Measurements from ENCODE around the gene SCGB1A1.
"Not testable (repeated sequence)": the region's sequence is repeated elsewhere in the genome, so short reads cannot be mapped to it uniquely, and the experiment has no call there.

SCGB1A1 gene, protein sequence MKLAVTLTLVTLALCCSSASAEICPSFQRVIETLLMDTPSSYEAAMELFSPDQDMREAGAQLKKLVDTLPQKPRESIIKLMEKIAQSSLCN

GRCh38 chr11:62418733-62419132 lies at the start of gene SCGB1A1:
Gene SCGB1A1 (plus strand): TSS chr11:62419033. CDS start chr11:62419096, 63 bp downstream.
- DNase-seq = no peak

- peak; percentile 24 to 77 (median 65) for DNase-seq
Measured at GRCh38 chr11:62370743-62371440, 47.9 kb upstream of the SCGB1A1 start.

GRCh38 chr11:62372871-62373270 lies 46.0 kb upstream of the SCGB1A1 start:
- no peak for DNase-seq

DNA sequence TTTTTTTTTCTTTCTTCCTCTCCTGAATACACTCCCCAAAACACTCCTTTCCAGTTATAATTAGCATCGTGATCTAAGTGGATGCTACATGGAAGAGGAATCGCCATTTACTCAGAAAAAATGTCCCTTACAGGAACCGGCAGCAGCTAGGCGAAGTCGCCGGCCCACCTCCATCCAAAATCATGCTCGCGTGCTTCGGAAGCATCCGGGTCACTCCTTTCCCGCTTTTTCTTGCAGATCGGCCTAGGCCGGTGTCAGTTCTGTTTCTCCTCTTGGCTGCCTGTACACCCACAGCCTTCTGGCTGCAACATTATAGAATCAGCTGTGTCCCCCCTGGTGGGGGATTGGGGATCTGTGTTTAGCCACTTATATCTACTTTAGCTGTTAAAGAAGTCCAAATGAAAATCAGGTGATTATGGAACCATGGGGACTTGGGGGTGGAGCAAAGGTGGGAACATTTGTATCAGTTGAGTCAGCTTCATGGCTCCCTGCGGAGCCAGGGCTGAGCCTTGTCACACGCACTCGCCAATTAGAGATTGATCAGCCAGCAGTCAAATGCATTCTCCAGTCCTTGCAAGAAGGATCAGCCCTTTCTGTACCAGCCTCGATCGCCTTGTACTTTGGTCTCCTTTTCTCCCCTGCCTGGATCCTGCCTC lies 45.2 kb upstream of the SCGB1A1 start:
- no peak for DNase-seq

GRCh38 chr11:62374801-62375200 lies 44.0 kb upstream of the SCGB1A1 start:
- no peak for DNase-seq

GRCh38 chr11:62378459-62379063 lies 40.3 kb upstream of the SCGB1A1 start:
- DNase-seq = peak; percentile 73 to 86 (median 82)

DNA sequence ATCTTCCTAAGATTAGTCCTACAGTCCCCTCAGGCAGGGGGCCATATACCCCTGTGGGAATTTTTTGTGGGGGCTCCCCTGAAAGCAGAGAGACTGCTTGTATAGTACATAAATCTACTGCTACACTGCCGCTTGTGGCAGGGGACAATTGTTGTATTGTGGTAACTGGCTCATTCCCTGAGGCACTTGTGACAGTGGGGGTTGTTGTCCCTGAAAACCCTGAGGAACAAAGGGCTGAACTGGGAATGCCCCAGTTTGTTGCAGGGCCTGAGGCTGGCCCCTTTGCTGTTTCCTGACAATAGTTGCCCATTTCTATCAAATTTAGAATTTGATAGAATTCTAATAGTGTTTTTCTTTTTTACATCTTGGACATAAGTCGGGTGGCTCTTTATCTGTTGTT lies 39.2 kb upstream of the SCGB1A1 start:
- not testable (repeated sequence) for DNase-seq

DNA sequence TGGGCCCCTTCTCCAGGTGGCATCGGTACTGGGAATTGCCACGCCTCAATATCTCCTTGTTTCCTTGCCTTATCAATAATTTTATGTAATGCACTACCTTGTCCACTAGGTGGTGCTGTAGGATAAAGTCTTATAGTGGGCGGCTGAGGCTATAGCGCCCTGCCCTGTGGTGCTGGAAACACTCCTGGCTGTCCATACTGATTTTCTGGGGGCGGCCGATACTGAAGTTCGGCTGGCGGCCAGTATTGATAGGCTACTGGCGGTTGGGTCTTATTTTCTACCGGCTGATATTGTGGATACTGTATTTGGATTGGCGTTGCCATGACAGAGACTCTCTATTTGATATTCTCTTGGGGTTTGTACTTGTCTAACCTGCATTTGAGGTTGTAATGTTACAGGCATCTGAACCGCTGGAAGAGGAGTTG lies 38.0 kb upstream of the SCGB1A1 start:
- DNase-seq = peak; percentile 80 to 87 (median 84)

DNA sequence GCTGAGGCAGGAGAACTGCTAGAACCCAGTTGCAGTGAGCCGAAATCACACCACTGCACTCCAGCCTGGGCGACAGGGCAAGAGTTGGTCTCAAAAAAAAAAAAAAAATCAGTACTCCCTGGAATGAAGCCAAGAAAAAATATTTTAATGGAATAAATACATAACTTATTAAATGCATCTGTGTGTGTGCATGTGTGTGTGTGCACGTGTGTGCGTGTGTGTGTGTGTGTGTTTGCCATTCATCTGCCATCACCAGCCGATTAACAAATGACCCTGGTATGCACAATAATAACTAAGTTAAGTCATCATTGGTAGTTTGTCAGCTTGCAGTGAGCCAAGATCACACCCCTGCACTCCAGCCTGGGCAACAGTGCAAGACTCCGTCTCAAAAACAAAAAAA lies 35.0 kb upstream of the SCGB1A1 start:
- DNase-seq = no peak

DNA sequence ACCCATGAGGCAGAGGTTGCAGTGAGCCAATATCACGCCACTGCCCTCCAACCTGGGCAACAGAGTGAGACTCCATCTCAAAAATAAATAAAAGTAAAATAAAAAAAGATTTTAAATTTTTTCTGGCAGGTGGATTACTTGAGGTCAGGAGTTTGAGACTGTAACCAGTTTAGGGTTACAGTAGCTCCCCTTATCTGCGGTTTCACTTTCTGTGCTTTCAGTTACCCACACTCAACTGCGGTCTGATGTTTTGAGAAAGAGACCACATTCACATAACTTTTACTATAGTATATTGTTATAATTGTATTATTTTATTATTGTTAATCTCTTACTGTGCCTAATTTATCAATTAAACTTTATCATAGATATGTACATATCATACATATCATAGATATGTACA lies 32.8 kb upstream of the SCGB1A1 start:
- not testable (repeated sequence) for DNase-seq

GRCh38 chr11:62387381-62387780 lies 31.5 kb upstream of the SCGB1A1 start:
- DNase-seq = no peak

DNA sequence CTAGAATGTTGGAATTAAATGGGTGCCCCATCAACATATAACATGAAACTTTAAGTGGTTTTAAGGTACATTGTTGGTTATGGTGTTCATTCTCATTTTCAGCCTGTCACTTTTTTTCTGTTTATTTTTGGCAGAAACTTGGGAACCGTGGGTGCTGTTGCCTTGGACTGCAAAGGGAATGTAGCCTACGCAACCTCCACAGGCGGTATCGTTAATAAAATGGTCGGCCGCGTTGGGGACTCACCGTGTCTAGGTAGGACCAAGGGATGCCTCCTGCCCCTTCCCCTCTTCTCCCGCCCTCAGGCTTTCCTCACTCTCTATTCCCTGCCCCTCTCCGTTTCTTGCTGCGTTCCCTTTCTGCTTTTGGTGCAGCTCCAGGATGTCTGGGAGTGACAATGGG lies 29.8 kb upstream of the SCGB1A1 start:
- DNase-seq = no peak

DNA sequence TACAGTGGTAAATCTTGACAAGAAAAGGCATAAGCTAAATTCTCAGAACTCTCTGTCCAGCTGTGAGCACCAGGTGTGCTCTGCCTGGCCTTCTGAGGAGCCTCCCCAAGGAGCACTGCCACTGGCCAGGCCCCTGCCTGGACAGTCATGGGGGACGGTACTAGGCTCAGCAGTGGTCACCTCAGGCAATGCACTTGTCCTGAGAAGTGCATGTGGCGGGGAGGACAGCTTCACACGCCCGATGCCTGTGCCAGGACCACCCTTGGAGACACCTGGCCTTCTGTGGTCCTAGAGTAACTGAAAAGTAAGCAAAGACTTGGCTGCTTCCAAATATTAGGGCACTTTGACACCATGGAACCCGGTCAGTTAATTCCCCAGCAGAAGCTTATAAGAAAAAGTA lies 28.6 kb upstream of the SCGB1A1 start:
- peak in 1 of 3 donors; percentile 12 for DNase-seq

GRCh38 chr11:62390722-62391121 lies 28.1 kb upstream of the SCGB1A1 start:
- DNase-seq = peak; percentile 26 to 38 (median 36)

DNA sequence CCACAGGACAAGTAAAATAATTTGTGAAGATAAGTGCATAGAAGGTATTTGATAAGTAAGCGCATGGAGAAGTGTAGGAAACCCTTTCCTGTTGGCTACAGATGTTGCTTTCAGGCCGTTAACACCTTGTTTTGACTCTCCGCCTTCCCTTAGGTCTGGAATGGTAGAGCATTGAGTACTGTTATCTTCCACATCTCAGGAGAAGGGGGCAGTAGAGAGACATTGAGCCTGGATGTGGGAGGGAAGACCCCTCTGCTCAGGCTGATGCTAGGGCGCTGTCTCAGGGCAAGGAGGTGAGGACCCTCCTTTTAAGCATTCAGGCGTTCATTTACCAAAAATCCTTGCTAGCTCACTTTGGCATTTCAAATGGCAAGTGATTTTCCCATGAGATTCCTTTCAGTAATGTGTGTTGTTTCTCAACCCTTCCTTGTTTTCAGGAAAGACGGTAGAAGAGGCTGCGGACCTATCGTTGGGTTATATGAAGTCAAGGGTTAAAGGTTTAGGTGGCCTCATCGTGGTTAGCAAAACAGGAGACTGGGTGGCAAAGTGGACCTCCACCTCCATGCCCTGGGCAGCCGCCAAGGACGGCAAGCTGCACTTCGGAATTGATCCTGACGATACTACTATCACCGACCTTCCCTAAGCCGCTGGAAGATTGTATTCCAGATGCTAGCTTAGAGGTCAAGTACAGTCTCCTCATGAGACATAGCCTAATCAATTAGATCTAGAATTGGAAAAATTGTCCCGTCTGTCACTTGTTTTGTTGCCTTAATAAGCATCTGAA lies 27.0 kb upstream of the SCGB1A1 start:
- DNase-seq = peak in 1 of 3 donors; percentile 14

DNA sequence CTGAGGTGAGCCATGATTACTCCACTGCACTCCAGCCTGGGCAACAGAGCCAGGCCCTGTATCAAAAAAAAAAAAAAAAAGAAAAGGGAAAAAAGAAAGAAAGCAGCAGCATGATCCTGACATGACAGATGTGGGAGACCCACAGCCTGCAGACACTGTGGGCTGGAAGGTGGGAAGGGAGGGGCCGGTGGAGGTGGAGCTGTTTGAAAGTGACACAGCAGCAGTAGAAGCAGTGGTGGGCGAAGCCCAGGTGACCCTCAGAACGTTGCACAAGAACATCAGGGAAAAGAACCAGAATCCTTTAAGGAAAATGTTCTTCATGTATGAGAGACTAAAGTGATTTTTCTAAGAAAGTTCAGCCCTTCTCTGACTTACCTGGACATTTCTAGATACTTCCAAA lies 26.3 kb upstream of the SCGB1A1 start:
- DNase-seq = no peak

- DNase-seq = no peak
Measured at GRCh38 chr11:62393061-62393611, 25.7 kb upstream of the SCGB1A1 start.

DNA sequence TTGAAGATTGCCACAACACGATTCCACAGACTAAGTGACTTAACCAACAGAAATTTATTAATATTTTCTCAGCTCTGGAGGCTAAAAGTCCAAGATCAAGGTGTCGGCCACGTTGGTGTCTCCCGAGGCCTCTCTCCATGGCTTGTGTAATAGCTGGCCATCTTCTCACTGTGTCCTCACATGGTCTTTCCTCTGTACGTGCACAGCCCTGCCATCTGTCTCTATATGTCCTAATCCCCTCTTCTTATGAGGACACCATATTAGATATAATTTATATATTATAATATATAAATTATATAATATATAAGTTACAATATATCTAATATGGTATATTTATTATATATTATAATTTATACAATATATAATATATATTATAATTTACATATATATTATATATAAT lies 25.1 kb upstream of the SCGB1A1 start:
- DNase-seq = no peak

- peak; percentile 78 to 92 (median 84) for DNase-seq
Measured at GRCh38 chr11:62394825-62395538, 23.9 kb upstream of the SCGB1A1 start.

- DNase-seq = no peak
Measured at GRCh38 chr11:62395885-62396551, 22.8 kb upstream of the SCGB1A1 start.

Data from suppressor macrophage treated with lipopolysaccharide for 1 hour (primary cell).